Aorta (tissue), 5 donors: ENCODE measurements around the gene UBE2E1. TPM values are rescaled to one million over a fixed set of nuclear protein-coding genes. Genes with fewer than 3 reads are reported as not detected.
"Not testable (repeated sequence)": the region's sequence is repeated elsewhere in the genome, so short reads cannot be mapped to it uniquely, and the experiment has no call there.

Experiments
- ATAC-seq: fragments of 200-7000 bp; cut with Tn5 transposase; one replicate; pipeline ENCODE4 v1.9.1; 2022; ENCODE audit warnings: moderate library complexity; ENCODE audit not compliant: low FRiP score
- DNase-seq, 2 donors: peaks; one replicate each; pipeline ENCODE4 v3.0.0-alpha.2; 2020
- H3K27ac ChIP-seq, 2 donors: one replicate each; pipeline ENCODE4 v1.5.1; 2013; ENCODE audit warnings: low read length in 2 of 2, mild to moderate bottlenecking in 2 of 2, moderate library complexity in 2 of 2, control low read depth in 1 of 2, inconsistent platforms in 1 of 2, low read depth in 1 of 2
- H3K27me3 ChIP-seq, 2 donors: one replicate each; pipeline ENCODE4 v1.6.1; 2013; ENCODE audit warnings: control low read depth in 1 of 2, low read length in 1 of 2, mild to moderate bottlenecking in 1 of 2, moderate library complexity in 1 of 2; ENCODE audit not compliant: insufficient read depth in 2 of 2, control insufficient read depth in 1 of 2
- H3K36me3 ChIP-seq, 2 donors: one replicate each; pipeline ENCODE4 v1.6.1; 2013; ENCODE audit warnings: control low read depth in 1 of 2, low read length in 1 of 2, mild to moderate bottlenecking in 1 of 2; ENCODE audit not compliant: insufficient read depth in 2 of 2, control insufficient read depth in 1 of 2
- H3K4me1 ChIP-seq, 2 donors: one replicate each; pipeline ENCODE4 v1.6.1; 2013; ENCODE audit warnings: low read length in 2 of 2, control low read depth in 1 of 2, mild to moderate bottlenecking in 1 of 2, moderate library complexity in 1 of 2; ENCODE audit not compliant: insufficient read depth in 2 of 2, control insufficient read depth in 1 of 2
- H3K4me3 ChIP-seq, 2 donors: one replicate each; pipeline ENCODE4 v1.5.1; 2013; ENCODE audit warnings: low read length in 2 of 2, control low read depth in 1 of 2, mild to moderate bottlenecking in 1 of 2
- H3K9me3 ChIP-seq: one replicate; pipeline ENCODE4 v1.6.1; 2013; ENCODE audit warnings: mild to moderate bottlenecking, low read length; ENCODE audit not compliant: control insufficient read depth
- WGBS, 2 donors: extraction: QIAGEN DNeasy Blood & Tissue Kit; methylation state at CpG; one replicate each; pipeline ENCODE4 v1.1.7; 2013; 5-methylcytosine and 5-hydroxymethylcytosine counted together
- intact Hi-C, 2 donors: fragments of 100-400 bp; cut with DNase I; formaldehyde crosslinking; loops; one replicate each; pipeline versions ENCODE4 v1.14.2 to v1.15.0; 2022
- polyA plus RNA-seq, 2 donors: library from polyadenylated mRNA; stranded (reverse); fragments of 200-250 nt; gene quantifications; one replicate each; pipeline ENCODE4 v1.2.3, GENCODE V29; 2013
- total RNA-seq, 2 donors: library from RNA; stranded (reverse); fragmentation: NEBNext Ultra II Directional; extraction: Animal tissue kit (Norgen Biotek cat#: 25700); gene quantifications; one replicate each; pipeline ENCODE4 v1.2.1, GENCODE V29; 2021
- donor health status: healthy with polysubstance abuse.
- donor health status: Bipolar disorder and iron deficiency.
- donor health status: DM: no; HTN: no; CAD: no.
- donor health status: DM: no; HTN: no; CAD: no.
- donor health status: DM: yes; HTN: yes; CAD: no.

The UBE2E1 gene
- total and polyA plus RNA-seq, 4 donors = 62.2 to 128 (median 92.0) TPM

GRCh38 chr3:23840521-23840920 is 34.8 kb downstream of the UBE2E1 start:
- WGBS, 2 donors = 87 to 89% methylated on average over 5 of the region's 5 CpGs
- no peak overlapping the region for H3K4me3 ChIP-seq
- H3K27me3 ChIP-seq = no peaks in the 10 kb centered on the region
- no peak overlapping the region for H3K27ac ChIP-seq
- no peaks in the 10 kb centered on the region for H3K4me1 ChIP-seq
- DNase-seq = no peak
- no peaks in the 10 kb centered on the region for H3K9me3 ChIP-seq
- ATAC-seq = no peak
- no peaks in the 10 kb centered on the region for H3K36me3 ChIP-seq
- intact Hi-C loops = no loop called here

GRCh38 chr3:23843869-23844268 is 38.1 kb downstream of the UBE2E1 start:
- Histone ChIP-seq H3K4me3 (no peak overlapping the region), H3K36me3 (no peaks in the 10 kb centered on the region), H3K4me1 (no peaks in the 10 kb centered on the region), H3K27me3 (no peaks in the 10 kb centered on the region), H3K27ac (no peak overlapping the region), H3K9me3 (no peaks in the 10 kb centered on the region)
- intact Hi-C loops = no loop called here
- ATAC-seq (no peak), DNase-seq (no peak)
- whole genome bisulfite sequencing, 2 donors = 97% methylated on average over 3 of the region's 3 CpGs

- no peak overlapping the region for H3K27ac ChIP-seq
- no peaks in the 10 kb centered on the region for H3K36me3 ChIP-seq
- H3K9me3 ChIP-seq = no peaks in the 10 kb centered on the region
- H3K4me1 ChIP-seq = no peaks in the 10 kb centered on the region
- intact Hi-C loops = no loop called here
- ATAC-seq (no peak), DNase-seq (no peak)
- WGBS, 2 donors = 93 to 94% methylated on average over 5 of the region's 5 CpGs
- H3K4me3 ChIP-seq = no peak overlapping the region
- H3K27me3 ChIP-seq = no peaks in the 10 kb centered on the region
Observed at GRCh38 chr3:23845326-23846216, 39.8 kb downstream of the UBE2E1 start.

GRCh38 chr3:23849462-23849861 is 43.7 kb downstream of the UBE2E1 start:
- H3K4me3 ChIP-seq, H3K36me3 ChIP-seq, H3K27ac ChIP-seq, H3K9me3 ChIP-seq, H3K4me1 ChIP-seq, ATAC-seq, intact Hi-C loops, H3K27me3 ChIP-seq, DNase-seq: not testable (repeated sequence)
- WGBS, 2 donors = 76 to 82% methylated on average over 2 of the region's 2 CpGs

- WGBS, 2 donors = 38 to 43% methylated on average over 3 of the region's 3 CpGs
Observed at GRCh38 chr3:23856286-23856685, 50.5 kb downstream of the UBE2E1 start.

GRCh38 chr3:23859012-23859743 is 53.4 kb downstream of the UBE2E1 start:
- intact Hi-C loops = no loop called here
- Histone ChIP-seq H3K27me3 (no peaks in the 10 kb centered on the region), H3K27ac (no peak overlapping the region), H3K4me1 (peaks cover 0 to 4% of the 10 kb centered on the region in 2 donors), H3K4me3 (no peak overlapping the region), H3K36me3 (no peaks in the 10 kb centered on the region), H3K9me3 (no peaks in the 10 kb centered on the region)
- ATAC-seq (peak; percentile 63), DNase-seq (no peak)
- WGBS, 2 donors = 0% methylated on average over 1 of the region's 1 CpG

More at GRCh38 chr3:23856286-23856685, 50.5 kb downstream of the UBE2E1 start:
- no peaks in the 10 kb centered on the region for H3K36me3 ChIP-seq
- no peak for DNase-seq
- ATAC-seq = no peak
- intact Hi-C loops = no loop called here
- H3K4me1 ChIP-seq = peaks cover 0 to 4% of the 10 kb centered on the region in 2 donors
- H3K27ac ChIP-seq = no peak overlapping the region
- H3K4me3 ChIP-seq = no peak overlapping the region
- H3K9me3 ChIP-seq = no peaks in the 10 kb centered on the region
- no peaks in the 10 kb centered on the region for H3K27me3 ChIP-seq

- no peak for DNase-seq
- H3K4me1 ChIP-seq = peaks cover 0 to 4% of the 10 kb centered on the region in 2 donors
- H3K27me3 ChIP-seq = no peaks in the 10 kb centered on the region
- H3K27ac ChIP-seq = no peak overlapping the region
- H3K36me3 ChIP-seq = no peaks in the 10 kb centered on the region
- intact Hi-C loops = no loop called here
- ATAC-seq = no peak
- H3K4me3 ChIP-seq = no peak overlapping the region
- no peaks in the 10 kb centered on the region for H3K9me3 ChIP-seq
- WGBS, 2 donors = 95 to 96% methylated on average over 7 of the region's 7 CpGs
Observed at GRCh38 chr3:23859839-23860382, 54.2 kb downstream of the UBE2E1 start.

DNA sequence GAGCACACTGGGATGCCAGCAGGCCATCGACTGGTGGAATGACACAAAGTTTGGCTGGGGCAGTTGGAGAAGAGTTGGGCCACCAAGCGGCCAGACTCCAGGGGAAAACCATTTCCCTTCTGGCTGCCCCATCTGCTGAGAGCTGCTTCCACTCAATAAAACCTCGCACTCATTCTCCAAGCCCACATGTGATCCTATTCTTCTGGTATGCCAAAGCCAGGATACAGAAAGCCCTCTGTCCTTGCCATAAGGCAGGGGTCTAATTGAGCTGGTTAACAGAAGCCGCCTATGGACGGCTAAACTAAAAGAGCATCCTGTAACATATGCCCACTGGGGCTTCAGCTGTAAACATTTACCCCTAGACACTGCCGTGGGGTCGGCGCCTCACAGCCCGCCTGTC is 55.9 kb downstream of the UBE2E1 start:
- DNase-seq (no peak), ATAC-seq (no peak)
- Histone ChIP-seq H3K9me3 (no peaks in the 10 kb centered on the region), H3K4me3 (no peak overlapping the region), H3K36me3 (no peaks in the 10 kb centered on the region), H3K4me1 (peaks cover 0 to 4% of the 10 kb centered on the region in 2 donors), H3K27ac (no peak overlapping the region), H3K27me3 (no peaks in the 10 kb centered on the region)
- 94% methylated on average over 9 of the region's 9 CpGs for WGBS, 2 donors
- intact Hi-C loops = no loop called here
